Hepatocyte (in vitro differentiated cells): ENCODE results near the gene SLC9A1. TPM values are rescaled to one million over a fixed set of nuclear protein-coding genes. Genes with fewer than 3 reads are reported as not detected.

Experiments
- DNase-seq: peaks from one replicate; pipeline ENCODE4 v3.0.0-alpha.2; 2016; ENCODE audit warnings: low spot score
- H2AFZ ChIP-seq: fragments of 200-600 bp; sonication (generic); 2 replicates; pipeline ENCODE4 v1.6.0; 2016; ENCODE audit warnings: antibody characterized with exemption, mild to moderate bottlenecking
- H3K27ac ChIP-seq: fragments of 200-600 bp; sonication (generic); 2 replicates; pipeline ENCODE4 v1.5.1; 2016; ENCODE audit warnings: mild to moderate bottlenecking
- H3K27me3 ChIP-seq: fragments of 200-600 bp; sonication (generic); 2 replicates; pipeline ENCODE4 v1.6.1; 2016
- H3K36me3 ChIP-seq: fragments of 200-600 bp; sonication (generic); replicated peaks from 2 replicates; pipeline ENCODE4 v1.5.1; 2016; ENCODE audit warnings: low read depth; ENCODE audit not compliant: insufficient read depth
- H3K4me1 ChIP-seq: fragments of 200-600 bp; sonication (generic); 2 replicates; pipeline ENCODE4 v1.5.1; 2016; ENCODE audit warnings: mild to moderate bottlenecking, moderate library complexity; ENCODE audit not compliant: insufficient read depth
- H3K4me2 ChIP-seq: fragments of 200-600 bp; sonication (generic); 2 replicates; pipeline ENCODE4 v1.6.0; 2016
- H3K4me3 ChIP-seq: fragments of 200-600 bp; sonication (generic); 2 replicates; pipeline ENCODE4 v1.5.1; 2016; ENCODE audit warnings: mild to moderate bottlenecking
- H3K79me2 ChIP-seq: fragments of 200-600 bp; sonication (generic); 2 replicates; pipeline ENCODE4 v1.6.0; 2017; ENCODE audit warnings: mild to moderate bottlenecking
- H3K9me2 ChIP-seq: fragments of 200-600 bp; sonication (generic); replicated peaks from 2 replicates; pipeline ENCODE4 v1.6.0; 2017; ENCODE audit warnings: mild to moderate bottlenecking; ENCODE audit not compliant: insufficient read depth
- H3K9me3 ChIP-seq: fragments of 200-600 bp; sonication (generic); 2 replicates; pipeline ENCODE4 v1.5.1; 2016; ENCODE audit warnings: low read depth, mild to moderate bottlenecking
- H4K20me1 ChIP-seq: fragments of 200-600 bp; sonication (generic); 2 replicates; pipeline ENCODE4 v1.6.0; 2016; ENCODE audit warnings: mild to moderate bottlenecking; ENCODE audit not compliant: insufficient read depth, poor library complexity, severe bottlenecking
- EZH2 ChIP-seq: fragments of 200-600 bp; sonication (generic); IDR thresholded peaks from 2 replicates; pipeline ENCODE4 v1.6.1; 2016; ENCODE audit warnings: antibody characterized with exemption, mild to moderate bottlenecking, borderline replicate concordance
- EZH2phosphoT487 ChIP-seq: fragments of 200-600 bp; sonication (generic); IDR thresholded peaks from one replicate; pipeline ENCODE4 v1.6.1; 2018; ENCODE audit warnings: antibody characterized with exemption, mild to moderate bottlenecking, low read depth, moderate library complexity; ENCODE audit not compliant: unreplicated experiment, severe bottlenecking
- WGBS: methylation state at CpG from one replicate; pipeline ENCODE4 v1.1.6; 2016; ENCODE audit warnings: low lambda C conversion rate; ENCODE audit errors: missing lambda C conversion rate; 5-methylcytosine and 5-hydroxymethylcytosine counted together
- polyA plus RNA-seq: library from polyadenylated mRNA; unstranded; fragments of >200 nt; fragmentation: Nextera tagmentation; extraction: Ambion mirVana; gene quantifications from 2 replicates; pipeline ENCODE4 v1.2.1, GENCODE V29; 2016
- total RNA-seq: library from RNA; depleted of rRNA; stranded (reverse); fragments of >200 nt; gene quantifications from 2 replicates; pipeline ENCODE4 v1.2.3, GENCODE V29; 2014
- TF ChIP-seq, protein P1 (sequence below): fragments of 200-600 bp; sonication (generic); IDR thresholded peaks from 2 replicates; pipeline ENCODE4 v1.5.1; 2016; ENCODE audit warnings: antibody characterized with exemption, mild to moderate bottlenecking; ENCODE audit not compliant: poor library complexity

Gene SLC9A1
- total and polyA plus RNA-seq, 2 experiments from 2014 or later = 13.3 to 31.3 TPM

- Histone ChIP-seq H3K4me1 (peaks cover 49% of the 10 kb centered on the region), H2AFZ (no peak overlapping the region), H3K27me3 (no peaks in the 10 kb centered on the region), H3K4me2 (no peak overlapping the region), H3K4me3 (no peak overlapping the region), H3K36me3 (no peaks in the 10 kb centered on the region), H4K20me1 (no peaks in the 10 kb centered on the region), H3K9me2 (no peaks in the 10 kb centered on the region), H3K79me2 (peaks cover 56% of the 10 kb centered on the region), H3K9me3 (no peaks in the 10 kb centered on the region), H3K27ac (peak overlapping the region; percentile 78)
- DNase-seq = no peak
- TF ChIP-seq EZH2 (no peak), EZH2phosphoT487 (no peak)
- TF ChIP-seq, protein P1, sequence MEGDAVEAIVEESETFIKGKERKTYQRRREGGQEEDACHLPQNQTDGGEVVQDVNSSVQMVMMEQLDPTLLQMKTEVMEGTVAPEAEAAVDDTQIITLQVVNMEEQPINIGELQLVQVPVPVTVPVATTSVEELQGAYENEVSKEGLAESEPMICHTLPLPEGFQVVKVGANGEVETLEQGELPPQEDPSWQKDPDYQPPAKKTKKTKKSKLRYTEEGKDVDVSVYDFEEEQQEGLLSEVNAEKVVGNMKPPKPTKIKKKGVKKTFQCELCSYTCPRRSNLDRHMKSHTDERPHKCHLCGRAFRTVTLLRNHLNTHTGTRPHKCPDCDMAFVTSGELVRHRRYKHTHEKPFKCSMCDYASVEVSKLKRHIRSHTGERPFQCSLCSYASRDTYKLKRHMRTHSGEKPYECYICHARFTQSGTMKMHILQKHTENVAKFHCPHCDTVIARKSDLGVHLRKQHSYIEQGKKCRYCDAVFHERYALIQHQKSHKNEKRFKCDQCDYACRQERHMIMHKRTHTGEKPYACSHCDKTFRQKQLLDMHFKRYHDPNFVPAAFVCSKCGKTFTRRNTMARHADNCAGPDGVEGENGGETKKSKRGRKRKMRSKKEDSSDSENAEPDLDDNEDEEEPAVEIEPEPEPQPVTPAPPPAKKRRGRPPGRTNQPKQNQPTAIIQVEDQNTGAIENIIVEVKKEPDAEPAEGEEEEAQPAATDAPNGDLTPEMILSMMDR = no peak
Measured at GRCh38 chr1:27116697-27117096, 38.2 kb downstream of the SLC9A1 start.

DNA sequence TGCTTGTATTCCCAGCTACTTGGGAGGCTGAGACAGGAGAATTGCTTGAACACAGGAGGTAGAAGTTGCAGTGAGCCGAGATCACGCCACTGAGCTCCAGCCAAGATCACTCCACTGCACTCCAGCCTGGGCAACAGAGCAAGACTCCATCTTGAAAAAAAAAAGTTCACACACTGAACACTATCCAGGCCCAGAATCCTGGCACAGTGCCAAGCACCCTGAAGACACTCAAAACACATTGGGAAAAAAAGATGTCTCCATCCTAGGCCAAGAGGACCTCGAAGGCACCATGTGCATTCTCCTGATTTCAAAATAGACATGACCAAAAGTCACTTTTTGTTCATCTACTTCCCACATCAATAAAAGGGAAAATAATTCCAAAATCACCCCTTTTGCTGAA is 38.7 kb downstream of the SLC9A1 start:
- Histone ChIP-seq H3K9me2 (no peaks in the 10 kb centered on the region), H3K27me3 (no peaks in the 10 kb centered on the region), H3K27ac (peak overlapping the region; percentile 78), H3K4me2 (peak overlapping the region; percentile 33), H3K36me3 (no peaks in the 10 kb centered on the region), H3K79me2 (peaks cover 54% of the 10 kb centered on the region), H4K20me1 (no peaks in the 10 kb centered on the region), H2AFZ (no peak overlapping the region), H3K4me1 (peaks cover 49% of the 10 kb centered on the region), H3K9me3 (no peaks in the 10 kb centered on the region), H3K4me3 (no peak overlapping the region)
- TF ChIP-seq, protein P1 = no peak
- TF ChIP-seq EZH2phosphoT487 = no peak
- TF ChIP-seq EZH2 = no peak
- WGBS = 89% methylated on average over 3 of the region's 3 CpGs
- DNase-seq = no peak

DNA sequence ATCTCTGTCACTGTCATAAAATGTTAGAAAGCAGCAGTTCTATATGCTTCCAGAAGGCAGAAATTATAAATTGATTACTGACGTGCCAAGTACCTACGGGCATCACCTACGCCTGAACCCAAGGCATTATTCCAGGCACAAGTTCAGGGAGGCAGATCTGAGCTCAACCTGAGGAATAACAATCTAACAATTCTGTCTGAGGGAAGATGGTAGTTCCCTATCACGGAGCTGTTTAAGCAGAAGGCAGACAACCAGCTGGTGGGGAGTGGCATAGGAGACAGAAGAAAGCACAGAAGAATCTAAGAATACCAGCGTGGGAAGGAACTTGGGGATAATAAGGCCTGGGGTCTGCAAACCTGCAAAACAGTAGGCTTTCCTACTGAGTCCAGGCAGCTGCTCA is 40.4 kb downstream of the SLC9A1 start:
- Histone ChIP-seq H3K9me2 (no peaks in the 10 kb centered on the region), H3K79me2 (peaks cover 44% of the 10 kb centered on the region), H3K4me3 (no peak overlapping the region), H3K27me3 (no peaks in the 10 kb centered on the region), H3K36me3 (no peaks in the 10 kb centered on the region), H3K27ac (peak overlapping the region; percentile 78), H3K4me2 (no peak overlapping the region), H3K9me3 (no peaks in the 10 kb centered on the region), H3K4me1 (peaks cover 48% of the 10 kb centered on the region), H4K20me1 (no peaks in the 10 kb centered on the region), H2AFZ (no peak overlapping the region)
- TF ChIP-seq, protein P1 = no peak
- TF ChIP-seq EZH2 = no peak
- TF ChIP-seq EZH2phosphoT487 = no peak
- no peak for DNase-seq
- WGBS = 96% methylated on average over 5 of the region's 5 CpGs

DNA sequence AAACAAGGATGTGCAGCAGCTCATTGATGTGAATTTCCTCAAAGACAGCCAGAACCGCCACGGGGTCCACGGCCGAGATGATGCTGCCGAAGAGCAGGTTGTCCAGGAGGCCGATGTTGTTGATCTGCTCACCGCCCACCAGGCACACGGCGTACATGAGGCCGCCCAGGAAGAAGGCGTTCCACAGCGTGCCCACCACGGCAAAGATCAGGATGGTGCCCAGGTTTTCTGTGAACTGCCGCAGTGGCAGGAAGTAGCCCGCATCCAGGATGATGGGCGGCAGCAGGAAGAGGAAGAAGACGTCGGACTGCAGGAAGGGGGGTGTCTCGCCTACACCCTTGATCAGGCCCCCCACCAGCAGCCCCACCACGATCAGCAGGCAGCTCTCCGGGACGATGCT is 41.1 kb downstream of the SLC9A1 start:
- DNase-seq = no peak
- TF ChIP-seq, protein P1 = no peak
- TF ChIP-seq EZH2phosphoT487 = no peak
- TF ChIP-seq EZH2 = no peak
- H3K4me3 ChIP-seq = no peak overlapping the region
- H2AFZ ChIP-seq = no peak overlapping the region
- no peaks in the 10 kb centered on the region for H3K9me3 ChIP-seq
- H3K36me3 ChIP-seq = no peaks in the 10 kb centered on the region
- WGBS = 97% methylated on average over 22 of the region's 22 CpGs
- H3K79me2 ChIP-seq = peaks cover 44% of the 10 kb centered on the region
- no peaks in the 10 kb centered on the region for H3K9me2 ChIP-seq
- H4K20me1 ChIP-seq = no peaks in the 10 kb centered on the region
- H3K4me1 ChIP-seq = peaks cover 41% of the 10 kb centered on the region
- H3K27me3 ChIP-seq = no peaks in the 10 kb centered on the region
- no peak overlapping the region for H3K4me2 ChIP-seq
- H3K27ac ChIP-seq = no peak overlapping the region
